Erythroblast (primary cell): ENCODE results near the gene BMPER.

Experiments used
- GATA1 ChIP-seq: IDR thresholded peaks from 2 replicates; pipeline ENCODE4 v1.6.1; 2011; ENCODE audit warnings: low read depth, mild to moderate bottlenecking, control low read depth, low read length, moderate library complexity
- POLR2A ChIP-seq: IDR thresholded peaks from 2 replicates; pipeline ENCODE4 v1.6.1; 2011; ENCODE audit warnings: mild to moderate bottlenecking, low read length

DNA sequence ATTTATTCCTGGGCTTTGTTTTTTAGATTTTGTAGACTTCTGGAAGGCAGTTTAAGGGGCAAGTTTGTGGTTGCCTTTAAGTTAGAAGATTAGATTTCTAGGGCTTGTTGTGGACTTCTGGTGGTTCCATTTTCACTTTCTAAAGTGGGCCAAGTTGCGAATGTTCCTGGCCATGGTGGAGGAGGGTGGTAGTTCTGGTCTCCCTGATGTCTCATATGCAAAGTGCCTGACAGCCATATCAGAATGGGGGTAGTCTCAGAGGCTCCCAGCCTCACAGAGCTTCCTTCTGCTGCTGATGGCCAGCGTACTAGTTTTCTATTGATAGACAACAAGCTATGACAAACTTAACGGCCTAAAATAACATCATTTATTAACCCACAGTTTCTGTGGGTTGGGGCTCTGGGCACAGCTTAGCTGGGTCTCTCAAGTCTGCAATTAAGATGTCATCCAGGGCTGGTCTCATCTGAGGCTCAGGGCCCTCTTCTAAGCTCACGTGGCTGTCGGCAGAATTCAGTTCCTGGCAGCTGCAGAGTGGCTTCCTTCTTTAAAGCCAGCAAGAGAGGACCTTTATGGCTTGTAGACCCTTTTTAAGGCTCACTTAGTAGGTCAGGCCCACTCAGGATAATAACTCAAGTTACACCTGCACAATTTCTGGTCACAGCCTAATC, 44.8 kb downstream of the BMPER start:
- TF ChIP-seq POLR2A (no peak), GATA1 (no peak)
